GM21423 (cell line): ENCODE data around the gene PPM1H.

Experiments used
- ATAC-seq: cut with Tn5 transposase; IDR thresholded peaks from one replicate; pipeline ENCODE4 v1.9.1; 2021; ENCODE audit warnings: mild to moderate bottlenecking, moderate library complexity; ENCODE audit not compliant: unreplicated experiment

Gene PPM1H

DNA sequence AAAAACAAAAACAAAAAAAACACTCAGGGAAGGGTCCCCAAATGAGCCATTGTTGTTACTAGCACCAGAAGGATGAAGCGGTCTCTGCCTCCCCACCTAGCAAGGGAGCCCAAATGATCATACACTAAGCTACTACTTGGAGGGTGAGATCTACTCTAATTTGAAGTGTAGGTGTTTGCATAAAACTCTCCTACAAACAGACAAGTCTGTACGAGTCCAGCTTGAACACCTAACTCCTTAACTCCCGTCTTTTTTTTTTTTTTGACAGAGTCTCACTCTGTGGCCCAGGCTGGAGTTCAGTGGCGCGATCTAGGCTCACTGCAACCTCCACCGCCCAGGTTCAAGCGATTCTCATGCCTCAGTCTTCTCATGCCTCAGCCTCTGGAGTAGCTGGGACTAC is 132.6 kb downstream of the PPM1H start:
- no peak for ATAC-seq

DNA sequence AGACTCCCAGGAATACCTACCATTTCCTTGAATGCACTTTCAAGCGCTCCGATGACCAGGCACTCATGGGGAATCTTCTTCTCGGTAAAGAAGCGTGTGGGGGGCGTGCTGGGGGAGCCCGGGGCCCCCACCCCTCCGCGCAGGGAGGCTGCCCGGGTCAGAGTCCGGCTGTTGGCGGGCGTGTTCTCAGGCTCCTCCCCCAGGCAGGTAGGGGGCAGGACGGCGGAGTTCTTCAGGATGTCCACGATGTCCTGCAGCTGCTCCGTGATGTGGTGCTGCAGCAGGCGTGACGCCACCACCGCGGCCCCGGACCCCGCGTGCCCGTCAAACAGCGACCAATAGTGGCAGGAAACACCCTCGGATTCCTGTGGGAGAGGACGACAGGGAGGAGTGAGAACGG is 133.2 kb downstream of the PPM1H start:
- no peak for ATAC-seq

DNA sequence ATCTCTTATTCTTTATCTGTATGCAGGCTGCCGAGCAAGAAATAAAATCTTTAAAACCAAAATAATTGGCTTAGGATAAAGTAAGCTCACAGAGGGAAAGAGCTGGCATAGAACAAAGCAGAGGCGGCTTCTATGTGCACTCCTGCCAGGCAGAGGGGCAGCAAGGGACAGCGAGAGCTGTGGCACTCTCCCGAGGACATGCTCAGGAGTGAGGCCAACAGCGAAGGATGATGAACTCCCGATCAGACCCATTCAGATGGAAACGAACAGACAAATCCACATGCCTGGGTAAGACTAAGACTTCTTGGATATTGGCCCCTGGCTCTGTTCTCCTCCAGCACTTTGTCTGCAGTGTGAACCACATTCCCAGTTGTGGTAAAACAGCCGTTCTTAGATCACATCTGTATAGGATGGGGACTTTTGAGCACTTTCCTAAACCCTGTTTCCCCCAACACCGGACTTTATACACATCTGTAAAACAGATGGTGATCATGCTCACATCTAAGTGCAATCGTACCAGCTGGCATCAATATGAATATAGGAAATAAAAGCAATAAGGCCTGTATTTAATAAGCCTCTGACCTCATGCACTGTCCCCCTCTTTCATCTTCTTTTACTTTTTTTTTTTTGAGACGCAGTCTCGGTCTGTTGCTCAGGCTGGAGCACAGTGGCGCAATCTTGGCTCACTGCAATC is 134.1 kb downstream of the PPM1H start:
- no peak for ATAC-seq

DNA sequence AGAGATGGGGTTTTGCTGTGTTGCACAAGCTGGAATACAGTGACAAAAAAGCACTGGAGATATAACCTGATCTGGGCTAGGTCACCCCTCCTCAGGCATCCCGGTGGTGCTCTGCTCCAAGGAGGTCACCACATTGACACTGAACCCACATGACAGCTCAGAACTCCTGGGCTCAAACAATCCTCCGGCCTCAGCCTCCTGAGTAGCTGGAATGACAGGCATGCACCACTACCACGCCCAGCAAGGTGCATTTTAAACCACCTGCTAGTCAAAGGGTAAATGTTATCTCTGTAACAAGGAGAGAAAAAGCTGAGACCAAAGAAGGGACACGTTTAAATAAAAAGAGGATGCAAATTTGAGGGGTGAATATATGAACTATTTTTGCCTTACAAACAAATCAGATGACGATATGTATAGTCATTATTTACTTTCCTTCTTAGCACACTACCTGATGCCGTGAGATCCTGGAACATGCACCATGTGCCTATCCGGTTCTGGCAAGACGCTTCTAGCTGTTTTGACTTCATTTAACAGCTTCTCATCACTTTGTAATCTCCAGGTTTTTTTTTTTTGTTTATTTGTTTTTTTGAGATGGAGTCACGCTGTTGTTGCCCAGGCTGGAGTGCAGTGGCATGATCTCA is 135.1 kb downstream of the PPM1H start:
- ATAC-seq: no peak

DNA sequence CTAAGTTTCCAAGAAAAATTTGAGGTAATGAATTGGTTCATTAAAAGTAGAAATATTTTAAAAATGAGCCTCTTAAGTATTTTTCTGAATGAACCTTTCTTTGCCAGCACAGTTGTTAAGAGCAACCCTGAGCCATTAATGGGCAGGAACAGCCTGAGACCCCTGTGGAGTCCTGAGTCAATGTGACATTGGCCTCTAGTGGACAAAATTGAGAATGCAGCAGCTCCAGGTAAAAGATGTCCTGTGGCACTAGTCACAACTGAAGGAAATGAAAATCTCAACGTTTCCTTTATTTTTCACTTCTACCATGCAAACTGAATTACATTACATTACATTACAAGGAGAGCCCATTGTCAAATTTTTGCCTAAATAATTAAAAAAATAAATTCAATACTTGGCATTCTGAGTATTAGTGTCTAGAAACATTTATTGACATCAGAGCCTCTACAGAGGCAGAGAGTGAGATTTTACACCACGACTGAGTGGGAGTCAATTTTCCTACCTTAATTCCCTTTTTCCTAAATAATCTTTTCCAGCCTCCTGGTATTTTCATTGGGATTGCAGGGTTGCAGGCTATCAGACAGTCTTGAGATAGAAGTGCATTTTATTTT is 135.7 kb downstream of the PPM1H start:
- ATAC-seq: peak; percentile 92

DNA sequence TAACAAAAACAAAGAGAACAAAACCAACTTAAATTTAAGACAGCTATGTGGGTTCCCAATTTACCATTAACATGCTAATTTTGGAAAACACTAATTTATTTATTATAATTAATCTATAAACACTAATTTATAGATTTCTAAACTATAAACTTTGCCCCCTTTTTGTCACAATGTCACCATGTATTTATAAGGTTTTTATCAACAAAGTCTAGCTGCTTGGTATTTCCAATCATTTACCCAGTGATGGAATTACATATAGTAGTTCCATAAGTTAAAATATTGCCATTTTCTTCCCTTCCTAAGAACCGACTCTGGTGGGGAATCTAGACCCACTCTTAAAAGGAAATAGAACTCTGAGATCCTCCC is 140.7 kb downstream of the PPM1H start:
- ATAC-seq: no peak

DNA sequence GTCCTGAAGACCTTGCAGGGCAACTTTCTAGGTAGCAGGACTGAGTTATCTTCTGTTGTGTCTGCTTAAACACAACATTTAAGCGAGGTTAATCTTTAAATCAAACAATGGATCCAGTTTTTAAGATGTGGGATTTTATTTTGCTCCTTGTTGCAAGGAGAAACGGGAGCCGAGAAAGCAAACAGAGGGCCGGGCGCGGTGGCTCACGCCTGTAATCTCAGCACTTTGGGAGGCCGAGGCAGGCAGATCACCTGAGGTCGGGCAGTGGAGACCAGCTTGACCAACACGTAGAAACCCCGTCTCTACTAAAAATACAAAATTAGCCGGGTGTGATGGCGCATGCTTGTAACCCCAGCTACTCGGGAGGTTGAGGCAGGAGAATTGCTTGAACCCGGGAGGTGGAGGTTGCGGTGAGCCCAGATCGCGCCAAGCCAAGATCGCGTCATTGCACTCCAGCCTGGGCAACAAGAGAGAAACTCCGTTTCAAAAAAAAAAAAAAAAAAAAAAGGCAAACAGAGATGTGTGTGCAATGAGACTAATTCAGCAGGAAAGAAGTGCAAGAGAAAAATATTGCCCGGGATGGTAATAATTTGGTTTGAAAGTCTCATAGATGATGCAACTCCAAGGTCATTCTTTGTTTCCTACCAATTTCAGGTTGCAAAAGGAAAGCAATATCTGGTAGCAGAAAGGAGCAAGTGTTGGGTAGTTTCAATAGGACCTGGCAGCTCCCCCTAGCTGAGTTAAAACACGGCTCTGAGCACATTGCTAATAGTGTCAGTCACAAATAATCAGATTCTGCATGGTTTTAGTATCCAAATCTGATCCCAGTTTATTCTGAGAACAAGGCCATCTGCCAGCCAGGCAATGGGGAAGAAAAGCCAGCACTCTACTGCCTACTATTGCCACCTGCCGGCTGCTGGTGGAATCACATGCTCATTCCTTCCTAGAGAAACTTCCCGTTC is 141.4 kb downstream of the PPM1H start:
- no peak for ATAC-seq

DNA sequence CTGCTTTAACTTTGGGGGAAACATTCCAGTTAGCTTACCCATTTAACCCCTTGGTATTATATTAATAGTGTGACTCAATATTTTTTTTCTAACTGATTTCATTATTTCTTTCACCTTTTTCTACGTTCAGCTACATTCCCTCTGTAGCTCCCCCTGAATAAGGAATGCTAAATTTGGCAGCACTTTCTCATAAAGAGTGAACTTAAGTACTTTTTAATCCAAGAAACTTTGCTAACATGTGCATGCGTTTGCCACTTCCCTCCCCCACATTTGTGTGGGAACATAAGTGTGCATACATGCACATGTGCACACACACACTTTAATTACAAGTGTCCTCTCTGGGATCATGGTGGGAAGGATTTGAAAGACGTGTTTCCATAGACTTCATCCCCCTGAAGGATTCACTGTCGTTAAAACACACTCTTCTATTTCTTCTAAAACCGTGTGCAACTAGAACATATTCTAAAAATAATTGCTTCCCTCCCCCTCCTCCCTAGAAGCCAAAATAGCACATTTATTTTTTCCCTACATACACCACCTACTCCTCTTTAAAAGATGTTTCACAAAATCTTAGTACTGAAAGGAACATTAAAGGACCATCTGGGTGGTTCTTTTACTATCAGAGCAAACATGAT is 142.6 kb downstream of the PPM1H start:
- no peak for ATAC-seq

DNA sequence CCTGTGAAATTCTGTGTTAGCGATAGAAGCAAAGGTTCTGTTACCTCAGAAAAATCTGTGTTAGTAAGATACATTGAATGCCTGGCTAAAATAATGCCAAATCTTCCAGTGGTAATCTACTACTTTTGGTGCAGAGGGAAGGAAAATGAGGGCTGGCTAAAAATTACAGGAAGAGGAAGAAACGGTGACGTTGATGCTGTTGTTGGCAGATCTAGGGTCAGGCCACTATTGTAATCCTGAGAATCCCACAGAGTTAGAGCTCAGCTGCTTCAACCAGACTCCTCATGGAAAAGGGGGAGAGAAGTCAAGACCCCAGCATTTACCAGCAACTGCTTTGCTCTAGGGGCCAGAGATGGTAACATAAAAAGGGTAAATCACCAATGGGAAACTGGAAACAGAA is 145.1 kb downstream of the PPM1H start:
- no peak for ATAC-seq

DNA sequence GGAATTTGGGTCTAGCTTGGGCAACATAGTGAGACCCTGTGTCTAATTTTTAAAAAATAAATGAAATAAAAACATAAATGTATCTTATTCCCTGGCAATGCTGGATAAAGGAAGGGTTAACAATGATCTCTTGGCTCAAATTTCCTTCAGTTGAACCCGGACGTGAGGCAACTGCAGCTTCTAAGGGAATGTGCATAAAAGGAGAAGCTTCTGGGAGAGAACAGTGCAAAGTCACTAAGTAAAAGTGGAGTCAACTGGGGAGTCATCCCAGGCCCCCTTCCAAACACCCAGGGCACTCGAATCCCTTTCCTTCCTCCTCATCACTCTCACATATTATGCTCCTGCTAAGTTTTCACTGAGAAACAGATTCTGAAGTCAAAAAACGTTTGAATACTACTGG is 147.3 kb downstream of the PPM1H start:
- no peak for ATAC-seq

DNA sequence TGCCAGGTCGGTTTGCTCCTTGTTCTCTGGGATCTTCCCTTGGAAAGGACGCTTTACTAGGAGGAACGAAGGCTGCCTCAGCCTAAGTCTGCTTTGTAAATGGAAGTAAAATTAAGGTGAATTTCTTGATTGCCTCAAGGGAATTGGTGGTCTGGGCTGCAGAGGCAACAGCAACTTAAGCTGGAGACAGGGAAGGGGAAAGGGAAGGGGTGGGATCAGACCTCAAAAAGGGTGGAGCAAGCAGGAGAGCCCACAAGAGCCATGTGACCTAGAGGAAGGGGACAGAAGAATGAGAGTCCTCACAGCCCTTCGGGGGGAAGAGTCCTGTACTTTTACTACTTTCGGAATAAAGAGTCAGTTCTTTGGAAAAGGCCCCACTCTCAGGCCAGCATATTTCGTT is 147.9 kb downstream of the PPM1H start:
- ATAC-seq: no peak

DNA sequence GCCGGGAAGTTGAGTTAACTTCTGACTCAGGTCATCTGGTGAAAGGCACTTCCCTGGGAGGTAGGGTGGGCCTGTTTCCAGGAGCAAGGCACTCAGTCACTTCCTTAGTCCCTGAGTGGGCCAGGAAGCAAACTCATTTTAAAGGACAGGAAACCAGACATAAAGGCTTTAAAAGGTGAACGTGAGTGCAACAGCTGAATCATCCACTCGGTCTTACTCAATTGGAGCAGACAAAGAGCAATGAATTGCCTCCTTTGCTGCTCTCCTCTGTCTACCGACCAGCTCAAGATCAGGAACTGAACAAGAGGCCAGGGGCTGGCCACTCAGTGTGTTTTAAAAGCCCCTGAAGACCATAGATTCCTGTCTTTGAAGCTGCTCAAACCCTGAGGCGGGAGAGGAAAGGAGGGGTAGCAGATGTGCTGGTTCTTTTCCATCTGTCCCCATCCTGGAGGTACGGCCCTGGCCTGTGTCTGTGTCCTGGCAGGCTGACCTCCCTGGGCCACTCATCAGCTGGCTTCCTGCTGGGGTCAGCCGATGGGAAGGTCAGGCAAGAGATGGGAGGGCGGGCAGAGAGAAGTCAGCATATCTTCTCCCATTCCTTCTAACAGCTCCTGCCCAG is 148.9 kb downstream of the PPM1H start:
- ATAC-seq: no peak

DNA sequence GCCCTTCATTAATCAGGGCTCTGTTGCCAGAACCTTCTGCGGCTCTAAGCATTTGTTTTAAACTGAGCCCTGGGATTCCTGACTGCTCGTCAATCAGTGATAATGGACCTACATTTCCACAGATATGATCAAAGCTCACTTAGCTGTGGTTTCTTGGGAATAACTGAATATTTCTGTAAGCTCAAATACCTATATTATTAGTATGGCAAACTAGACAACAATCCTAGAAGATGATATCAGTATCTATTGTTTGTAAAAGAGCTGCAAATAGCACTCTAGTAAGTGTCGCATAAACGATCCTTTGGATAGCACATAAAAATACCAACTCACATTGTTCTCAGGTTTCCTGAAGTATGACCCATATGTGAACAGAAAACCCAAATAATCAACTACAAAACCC is 150.4 kb downstream of the PPM1H start:
- ATAC-seq: no peak

DNA sequence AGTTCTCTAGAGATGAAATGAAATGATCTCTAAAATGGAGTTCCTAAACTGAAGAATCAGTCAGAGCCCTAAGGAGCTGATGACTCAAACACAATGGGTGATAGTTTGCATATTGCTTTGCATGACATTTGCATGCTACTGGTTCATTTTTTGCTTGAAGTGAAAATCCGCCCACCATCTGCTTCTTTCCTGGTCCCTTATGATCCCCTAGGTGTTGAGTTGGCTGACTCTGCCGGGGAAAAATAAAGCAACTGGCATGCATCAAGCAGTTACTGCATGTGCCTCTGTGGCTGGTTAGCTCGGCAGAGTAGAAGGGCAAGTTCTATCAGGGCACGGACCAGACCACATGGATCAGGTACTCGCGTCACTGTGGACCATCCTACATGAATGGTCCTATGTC is 151.1 kb downstream of the PPM1H start:
- no peak for ATAC-seq

DNA sequence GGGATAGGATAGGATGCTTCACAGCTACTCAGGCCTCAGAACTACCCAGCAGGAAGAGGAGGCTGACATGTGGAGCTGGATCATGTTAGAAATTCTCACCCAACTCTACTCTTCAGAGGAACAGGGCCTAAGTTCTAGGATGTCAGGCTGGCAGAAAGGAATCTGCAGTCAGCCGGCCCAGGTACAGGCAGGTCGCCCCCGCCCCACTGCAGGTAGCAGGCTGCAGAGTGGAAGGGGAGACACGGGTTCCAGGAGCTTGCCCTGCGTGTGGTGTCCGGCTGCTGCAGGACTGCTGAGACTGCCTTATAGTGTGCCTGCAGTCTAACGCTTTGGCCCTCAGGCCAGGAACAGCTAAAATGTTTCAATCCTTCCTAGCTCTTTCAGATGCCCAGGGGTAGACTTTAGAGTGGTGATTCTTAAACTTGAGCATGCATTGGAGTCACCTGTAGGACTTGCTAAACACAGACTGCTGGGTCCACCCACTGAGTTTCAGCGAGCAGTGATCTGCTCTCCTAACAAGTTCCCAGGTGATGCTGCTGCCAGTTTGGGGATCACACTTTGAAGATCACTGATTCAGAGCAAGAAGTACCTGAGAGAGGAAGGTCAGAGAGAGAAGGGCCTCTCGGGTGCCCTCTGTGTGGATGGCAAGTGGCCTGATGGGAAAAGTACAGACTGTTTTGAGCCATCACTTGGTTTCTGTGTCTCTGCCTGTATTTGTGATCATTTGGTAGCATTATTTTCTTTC is 153.6 kb downstream of the PPM1H start:
- ATAC-seq: no peak

DNA sequence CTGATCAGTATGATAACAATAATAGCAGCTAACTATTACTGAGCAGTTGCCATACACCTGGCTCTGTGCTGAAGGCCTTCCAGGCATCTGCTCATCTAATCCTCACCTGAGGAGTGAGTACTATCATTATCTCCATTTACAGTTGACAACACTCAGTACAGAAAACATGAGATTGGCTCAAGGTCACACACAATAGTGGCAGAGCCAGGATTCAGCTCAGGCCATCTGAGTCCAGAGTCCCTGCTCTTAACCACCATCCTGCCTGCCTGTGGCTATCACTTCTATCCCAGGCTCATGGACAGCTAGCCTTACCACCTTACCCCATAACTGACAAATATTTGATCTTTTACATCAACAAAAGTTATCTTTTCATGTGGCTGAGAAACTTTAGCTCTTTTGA is 155.5 kb downstream of the PPM1H start:
- no peak for ATAC-seq

DNA sequence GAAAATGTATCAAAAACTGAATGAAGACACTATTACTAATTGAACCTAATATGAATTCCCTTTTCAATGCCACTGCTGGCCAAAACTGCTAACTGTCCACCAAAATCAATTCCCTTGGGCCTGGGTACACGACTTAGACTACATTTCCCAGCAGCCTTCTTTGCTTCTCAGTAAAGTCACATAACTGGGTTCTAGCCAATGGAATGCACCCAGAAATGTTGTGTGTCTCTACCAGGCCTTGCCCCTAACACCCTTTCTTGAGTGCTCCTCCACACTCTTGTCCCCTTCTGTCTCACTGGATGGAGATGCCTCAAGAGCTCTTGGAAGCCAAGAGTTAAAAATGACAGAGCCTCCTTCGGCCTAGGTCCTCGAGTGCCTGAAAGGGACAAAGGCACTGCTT is 156.8 kb downstream of the PPM1H start:
- no peak for ATAC-seq

DNA sequence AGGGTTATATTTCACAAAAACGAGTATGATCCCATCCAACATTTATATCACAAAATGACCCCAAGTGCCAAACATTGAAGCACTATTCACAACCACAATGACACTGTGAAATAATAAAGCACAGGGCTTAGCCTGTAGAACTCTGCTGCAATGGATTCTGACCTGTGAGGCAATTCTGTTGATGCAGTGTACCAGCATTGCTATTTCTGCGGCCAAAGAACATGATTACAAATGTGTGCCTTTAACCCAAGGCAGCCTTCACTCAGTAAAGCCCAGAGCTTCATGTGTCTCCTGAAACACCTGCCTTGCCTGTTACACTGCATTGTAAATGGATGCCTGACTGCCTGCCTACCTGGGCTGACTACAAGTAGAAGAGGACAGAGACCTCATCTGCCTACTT is 158.0 kb downstream of the PPM1H start:
- no peak for ATAC-seq

DNA sequence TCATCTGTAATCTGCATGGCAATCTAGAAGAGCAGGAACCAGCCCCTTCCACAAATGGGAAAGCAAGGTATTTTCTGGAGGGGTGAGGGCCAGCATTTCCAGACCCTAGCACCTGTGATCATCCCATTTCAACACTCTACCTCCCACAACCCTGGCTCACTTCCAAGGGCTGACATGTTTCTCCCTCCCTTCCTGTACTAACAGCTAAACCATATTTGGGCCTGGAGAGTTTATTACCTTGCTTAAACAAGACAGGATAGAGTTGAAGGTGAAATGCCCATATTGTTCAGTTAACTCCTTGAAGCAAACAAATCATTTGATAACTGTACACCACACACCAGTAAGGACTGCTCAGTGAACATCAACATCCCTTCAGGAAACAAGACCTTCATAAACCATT is 158.4 kb downstream of the PPM1H start:
- no peak for ATAC-seq

DNA sequence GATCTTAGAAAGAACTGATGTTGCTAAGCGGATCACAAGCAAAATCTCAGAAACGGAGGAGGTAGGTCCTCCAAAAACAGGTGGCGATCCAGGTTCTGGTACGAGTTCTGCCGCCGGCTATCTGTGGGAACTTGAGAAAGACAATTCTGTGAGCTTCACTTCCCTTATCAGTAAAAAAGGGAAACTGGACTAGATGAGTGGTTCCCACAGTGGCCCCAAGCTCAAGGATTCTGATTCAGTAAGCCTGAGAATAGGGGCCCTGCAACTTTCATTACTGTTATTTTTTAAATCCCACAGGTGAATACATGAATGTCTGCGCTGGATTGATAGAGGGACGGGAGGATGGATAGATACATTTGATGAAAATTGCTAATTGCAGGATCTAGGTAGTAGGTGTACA is 160.2 kb downstream of the PPM1H start:
- ATAC-seq: no peak
